ENCODE data around the gene FAM170B.

DNA sequence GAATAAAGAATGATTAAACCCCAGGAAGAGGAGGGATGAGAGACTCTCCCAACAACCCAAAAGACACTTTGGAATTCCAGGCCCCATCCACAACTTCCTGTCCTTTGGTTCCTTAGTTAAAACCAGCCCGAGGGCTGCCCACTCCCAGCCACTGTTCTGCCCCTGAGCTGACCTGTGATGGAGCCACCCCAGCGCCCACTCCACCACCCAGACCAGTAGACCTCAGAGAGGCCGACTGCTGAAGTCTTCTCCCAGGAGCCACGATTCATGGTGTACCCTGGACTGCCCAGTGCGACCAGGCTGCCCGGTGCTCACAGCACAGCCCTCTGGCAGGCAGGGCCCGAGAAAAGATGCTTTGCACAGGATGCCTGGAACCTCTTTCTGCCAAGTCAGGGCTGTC is 25.2 kb downstream of the FAM170B start:
- TF ChIP-seq, protein P1, sequence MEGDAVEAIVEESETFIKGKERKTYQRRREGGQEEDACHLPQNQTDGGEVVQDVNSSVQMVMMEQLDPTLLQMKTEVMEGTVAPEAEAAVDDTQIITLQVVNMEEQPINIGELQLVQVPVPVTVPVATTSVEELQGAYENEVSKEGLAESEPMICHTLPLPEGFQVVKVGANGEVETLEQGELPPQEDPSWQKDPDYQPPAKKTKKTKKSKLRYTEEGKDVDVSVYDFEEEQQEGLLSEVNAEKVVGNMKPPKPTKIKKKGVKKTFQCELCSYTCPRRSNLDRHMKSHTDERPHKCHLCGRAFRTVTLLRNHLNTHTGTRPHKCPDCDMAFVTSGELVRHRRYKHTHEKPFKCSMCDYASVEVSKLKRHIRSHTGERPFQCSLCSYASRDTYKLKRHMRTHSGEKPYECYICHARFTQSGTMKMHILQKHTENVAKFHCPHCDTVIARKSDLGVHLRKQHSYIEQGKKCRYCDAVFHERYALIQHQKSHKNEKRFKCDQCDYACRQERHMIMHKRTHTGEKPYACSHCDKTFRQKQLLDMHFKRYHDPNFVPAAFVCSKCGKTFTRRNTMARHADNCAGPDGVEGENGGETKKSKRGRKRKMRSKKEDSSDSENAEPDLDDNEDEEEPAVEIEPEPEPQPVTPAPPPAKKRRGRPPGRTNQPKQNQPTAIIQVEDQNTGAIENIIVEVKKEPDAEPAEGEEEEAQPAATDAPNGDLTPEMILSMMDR (IDR thresholded peaks at IDR 0.05) = no peak
- TF ChIP-seq EP300 (IDR thresholded peaks at IDR 0.05) (no peak), POLR2AphosphoS5 (IDR thresholded peaks at IDR 0.05) (no peak)
